GM19438 (cell line): Measurements from ENCODE around the gene ARHGEF1.
"Not testable (repeated sequence)": the region's sequence is repeated elsewhere in the genome, so short reads cannot be mapped to it uniquely, and the experiment has no call there.

Experiments
- ATAC-seq: cut with Tn5 transposase; IDR thresholded peaks from one replicate; pipeline ENCODE4 v1.9.1; 2021; ENCODE audit warnings: low read depth; ENCODE audit not compliant: unreplicated experiment

Gene ARHGEF1

GRCh38 chr19:41928221-41928683 is 45.3 kb downstream of the ARHGEF1 start, which contains the start of gene ERFL:
Gene ERFL, minus strand, starts transcription at chr19:41928449. Its CDS starts 15,530 bp downstream, at chr19:41912919.
- no peak for ATAC-seq

GRCh38 chr19:41928754-41929535 is 46.0 kb downstream of the ARHGEF1 start:
- no peak for ATAC-seq

- no peak for ATAC-seq
Measured at GRCh38 chr19:41929536-41930071, 46.6 kb downstream of the ARHGEF1 start.

GRCh38 chr19:41930322-41930722 is 47.3 kb downstream of the ARHGEF1 start:
- ATAC-seq, result no peak

- no peak for ATAC-seq
Measured at GRCh38 chr19:41930926-41931592, 48.1 kb downstream of the ARHGEF1 start.

- ATAC-seq, result no peak
Measured at GRCh38 chr19:41932259-41932719, 49.3 kb downstream of the ARHGEF1 start.

GRCh38 chr19:41932720-41933332 is 49.8 kb downstream of the ARHGEF1 start:
- no peak for ATAC-seq

GRCh38 chr19:41933693-41934426 is 50.9 kb downstream of the ARHGEF1 start:
- ATAC-seq, result no peak

- ATAC-seq, result no peak
Measured at GRCh38 chr19:41934849-41935374, 51.9 kb downstream of the ARHGEF1 start.

GRCh38 chr19:41935760-41936415 is 52.9 kb downstream of the ARHGEF1 start:
- ATAC-seq, result no peak

- ATAC-seq, result no peak
Measured at GRCh38 chr19:41936416-41936850, 53.4 kb downstream of the ARHGEF1 start.

- ATAC-seq, result no peak
Measured at GRCh38 chr19:41936961-41937360, 54.0 kb downstream of the ARHGEF1 start.

GRCh38 chr19:41937525-41938468 is 54.8 kb downstream of the ARHGEF1 start:
- ATAC-seq, result no peak

- not testable (repeated sequence) for ATAC-seq
Measured at GRCh38 chr19:41939209-41939608, 56.2 kb downstream of the ARHGEF1 start.

GRCh38 chr19:41939861-41940730 is 57.1 kb downstream of the ARHGEF1 start:
- no peak for ATAC-seq

GRCh38 chr19:41940731-41941409 is 57.9 kb downstream of the ARHGEF1 start:
- no peak for ATAC-seq
